DOHH2 (cell line): ENCODE results near the gene NKD1.

Experiments used
- EZH2phosphoT487 ChIP-seq: fragments of 200-600 bp; sonication (generic); IDR thresholded peaks from 2 replicates; pipeline ENCODE4 v1.6.1; 2017; ENCODE audit warnings: borderline replicate concordance, mild to moderate bottlenecking, antibody characterized with exemption, low read length, moderate library complexity, mixed read lengths
- TF ChIP-seq, protein P1 (sequence below): fragments of 200-600 bp; sonication (generic); IDR thresholded peaks from one replicate; pipeline ENCODE4 v1.5.1; 2014; ENCODE audit warnings: antibody characterized with exemption, mild to moderate bottlenecking, low read depth, low read length; ENCODE audit not compliant: poor library complexity, severe bottlenecking

GRCh38 chr16:50644729-50645128 is 96.5 kb downstream of the NKD1 start:
- TF ChIP-seq, protein P1, sequence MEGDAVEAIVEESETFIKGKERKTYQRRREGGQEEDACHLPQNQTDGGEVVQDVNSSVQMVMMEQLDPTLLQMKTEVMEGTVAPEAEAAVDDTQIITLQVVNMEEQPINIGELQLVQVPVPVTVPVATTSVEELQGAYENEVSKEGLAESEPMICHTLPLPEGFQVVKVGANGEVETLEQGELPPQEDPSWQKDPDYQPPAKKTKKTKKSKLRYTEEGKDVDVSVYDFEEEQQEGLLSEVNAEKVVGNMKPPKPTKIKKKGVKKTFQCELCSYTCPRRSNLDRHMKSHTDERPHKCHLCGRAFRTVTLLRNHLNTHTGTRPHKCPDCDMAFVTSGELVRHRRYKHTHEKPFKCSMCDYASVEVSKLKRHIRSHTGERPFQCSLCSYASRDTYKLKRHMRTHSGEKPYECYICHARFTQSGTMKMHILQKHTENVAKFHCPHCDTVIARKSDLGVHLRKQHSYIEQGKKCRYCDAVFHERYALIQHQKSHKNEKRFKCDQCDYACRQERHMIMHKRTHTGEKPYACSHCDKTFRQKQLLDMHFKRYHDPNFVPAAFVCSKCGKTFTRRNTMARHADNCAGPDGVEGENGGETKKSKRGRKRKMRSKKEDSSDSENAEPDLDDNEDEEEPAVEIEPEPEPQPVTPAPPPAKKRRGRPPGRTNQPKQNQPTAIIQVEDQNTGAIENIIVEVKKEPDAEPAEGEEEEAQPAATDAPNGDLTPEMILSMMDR, result no peak
- TF ChIP-seq EZH2phosphoT487, result no peak
